ENCODE results near the gene NFATC3. TPM values are rescaled to one million over a fixed set of nuclear protein-coding genes. Genes with fewer than 3 reads are reported as not detected.

NFATC3 gene
- polyA plus RNA-seq, 3 donors: 14.3 to 21.8 (median 15.8) TPM

GRCh38 chr16:68093816-68094613 lies 8.8 kb downstream of the NFATC3 start:
- WGBS (ENCODE audit: insufficient coverage): 100% methylated on average over 2 of the region's 5 CpGs

GRCh38 chr16:68094614-68094934 lies 9.4 kb downstream of the NFATC3 start:
- Histone ChIP-seq H3K4me3 (replicated peaks in 1 of 3; ENCODE audit: low read depth in 2 of 3, low read length in 3 of 3) (no peak overlapping the region), H3K27ac (ENCODE audit: low read depth in 1 of 2, low read length in 2 of 2) (no peak overlapping the region), H3K4me2 (replicated peaks; ENCODE audit: extremely low read depth, low read length, poor library complexity, severe bottlenecking) (no peak overlapping the region), H3K9ac (ENCODE audit: insufficient read depth, low read length, poor library complexity, severe bottlenecking) (no peak overlapping the region), H3K79me2 (ENCODE audit: insufficient read depth, low read length) (peaks cover 100% of the 10 kb centered on the region), H2AFZ (ENCODE audit: insufficient read depth, low read depth, low read length, poor library complexity, severe bottlenecking) (no peak overlapping the region), H3K4me1 (ENCODE audit: control insufficient read depth in 1 of 2, insufficient read depth in 2 of 2, low read length in 2 of 2) (peaks cover 21 to 38% of the 10 kb centered on the region in 2 donors), H4K20me1 (ENCODE audit: insufficient read depth, low read length) (peaks cover 98% of the 10 kb centered on the region), H3K9me3 (replicated peaks in 1 of 2; ENCODE audit: control insufficient read depth in 1 of 2, insufficient read depth in 1 of 2, low read length in 2 of 2) (no peaks in the 10 kb centered on the region), H3K36me3 (replicated peaks in 1 of 2; ENCODE audit: control insufficient read depth in 1 of 2, insufficient read depth in 2 of 2, low read length in 2 of 2) (peaks cover 0 to 5% of the 10 kb centered on the region in 2 donors), H3K27me3 (ENCODE audit: control insufficient read depth in 2 of 2, insufficient read depth in 2 of 2, low read length in 2 of 2) (no peaks in the 10 kb centered on the region)
- TF ChIP-seq CTCF (IDR thresholded peaks at IDR 0.05): peak; percentile 50
- H3K9me3 Mint-ChIP-seq: peaks cover 0 to 2% (median 0%) of the 10 kb centered on the region in 7 donors
- peaks cover 54% of the 10 kb centered on the region for H3K4me1 Mint-ChIP-seq
- H3K36me3 Mint-ChIP-seq: peaks cover 2 to 6% of the 10 kb centered on the region in 2 donors
- WGBS (ENCODE audit: insufficient coverage): no CpG with 5 or more reads among the region's 4 CpGs
- H3K27ac Mint-ChIP-seq: peak overlapping the region in 2 of 7 donors; percentile 4 to 12
- no peaks in the 10 kb centered on the region for H3K27me3 Mint-ChIP-seq (ENCODE audit: low read depth in 3 of 3)
- no peak overlapping the region for H3K4me3 Mint-ChIP-seq
- DNase-seq: no peak
- intact Hi-C loops (cut with micrococcal nuclease): no loop called here

More at GRCh38 chr16:68093816-68094613, 8.8 kb downstream of the NFATC3 start:
- Histone ChIP-seq H3K36me3 (replicated peaks in 1 of 2; ENCODE audit: control insufficient read depth in 1 of 2, insufficient read depth in 2 of 2, low read length in 2 of 2) (peaks cover 0 to 5% of the 10 kb centered on the region in 2 donors), H3K9me3 (replicated peaks in 1 of 2; ENCODE audit: control insufficient read depth in 1 of 2, insufficient read depth in 1 of 2, low read length in 2 of 2) (no peaks in the 10 kb centered on the region), H3K27ac (ENCODE audit: low read depth in 1 of 2, low read length in 2 of 2) (no peak overlapping the region), H3K27me3 (ENCODE audit: control insufficient read depth in 2 of 2, insufficient read depth in 2 of 2, low read length in 2 of 2) (no peaks in the 10 kb centered on the region), H3K4me1 (ENCODE audit: control insufficient read depth in 1 of 2, insufficient read depth in 2 of 2, low read length in 2 of 2) (peaks cover 21 to 38% of the 10 kb centered on the region in 2 donors), H3K4me3 (replicated peaks in 1 of 3; ENCODE audit: low read depth in 2 of 3, low read length in 3 of 3) (no peak overlapping the region), H3K4me2 (replicated peaks; ENCODE audit: extremely low read depth, low read length, poor library complexity, severe bottlenecking) (no peak overlapping the region), H3K9ac (ENCODE audit: insufficient read depth, low read length, poor library complexity, severe bottlenecking) (no peak overlapping the region), H2AFZ (ENCODE audit: insufficient read depth, low read depth, low read length, poor library complexity, severe bottlenecking) (no peak overlapping the region), H4K20me1 (ENCODE audit: insufficient read depth, low read length) (peaks cover 98% of the 10 kb centered on the region), H3K79me2 (ENCODE audit: insufficient read depth, low read length) (peaks cover 100% of the 10 kb centered on the region)
- H3K4me1 Mint-ChIP-seq: peaks cover 55% of the 10 kb centered on the region
- peak overlapping the region in 5 of 7 donors; percentile 16 to 66 (median 31) for H3K27ac Mint-ChIP-seq
- peak; percentile 65 for TF ChIP-seq CTCF (IDR thresholded peaks at IDR 0.05)
- DNase-seq: peak in 1 of 3 donors; percentile 12
- no peak overlapping the region for H3K4me3 Mint-ChIP-seq
- H3K9me3 Mint-ChIP-seq: peaks cover 0 to 2% (median 0%) of the 10 kb centered on the region in 7 donors
- peaks cover 2 to 6% of the 10 kb centered on the region in 2 donors for H3K36me3 Mint-ChIP-seq
- no peaks in the 10 kb centered on the region for H3K27me3 Mint-ChIP-seq (ENCODE audit: low read depth in 3 of 3)
- intact Hi-C loops (cut with micrococcal nuclease): no loop called here

All from CD14-positive monocyte (primary cell).